NCI-H146 treated with DMSO at 0.1 percent for 48 hours (cell line): Measurements from ENCODE around the gene BCAT1.
"Not testable (repeated sequence)": the region's sequence is repeated elsewhere in the genome, so short reads cannot be mapped to it uniquely, and the experiment has no call there.

Source experiments
- DNase-seq: peaks from one replicate; lab custom pipeline; 2025; ENCODE audit not compliant: unreplicated experiment; lab: John Stamatoyannopoulos, UW

The BCAT1 gene

GRCh38 chr12:24928533-24929306 is 20.2 kb downstream of the BCAT1 start:
- not testable (repeated sequence) for DNase-seq

GRCh38 chr12:24928131-24928530 is 20.8 kb downstream of the BCAT1 start:
- no peak for DNase-seq

- not testable (repeated sequence) for DNase-seq
Observed at GRCh38 chr12:24926080-24926479, 22.8 kb downstream of the BCAT1 start.

GRCh38 chr12:24922090-24922489 is 26.8 kb downstream of the BCAT1 start:
- no peak for DNase-seq

- no peak for DNase-seq
Observed at GRCh38 chr12:24921251-24922038, 27.5 kb downstream of the BCAT1 start.

DNA sequence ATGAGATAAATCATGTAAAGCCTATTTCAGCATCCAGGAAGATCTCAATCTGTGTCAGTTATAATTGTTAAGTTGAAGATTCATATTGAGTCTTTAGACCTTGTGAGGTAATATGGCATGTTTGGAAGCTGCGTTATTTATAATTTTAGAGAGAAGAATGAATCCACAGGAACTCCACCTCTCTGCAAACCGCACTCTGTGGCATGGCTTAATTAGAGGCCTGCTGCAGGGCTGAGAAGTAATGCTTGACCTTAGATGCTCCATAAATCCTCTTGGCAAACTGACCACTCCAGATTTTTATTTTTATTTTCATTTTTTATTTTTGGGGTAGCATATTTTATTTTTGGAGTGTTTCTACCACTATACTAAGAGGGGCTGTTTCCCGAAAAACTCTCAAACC is 28.8 kb downstream of the BCAT1 start:
- DNase-seq = no peak

- DNase-seq = no peak
Observed at GRCh38 chr12:24919346-24920001, 29.4 kb downstream of the BCAT1 start.

DNA sequence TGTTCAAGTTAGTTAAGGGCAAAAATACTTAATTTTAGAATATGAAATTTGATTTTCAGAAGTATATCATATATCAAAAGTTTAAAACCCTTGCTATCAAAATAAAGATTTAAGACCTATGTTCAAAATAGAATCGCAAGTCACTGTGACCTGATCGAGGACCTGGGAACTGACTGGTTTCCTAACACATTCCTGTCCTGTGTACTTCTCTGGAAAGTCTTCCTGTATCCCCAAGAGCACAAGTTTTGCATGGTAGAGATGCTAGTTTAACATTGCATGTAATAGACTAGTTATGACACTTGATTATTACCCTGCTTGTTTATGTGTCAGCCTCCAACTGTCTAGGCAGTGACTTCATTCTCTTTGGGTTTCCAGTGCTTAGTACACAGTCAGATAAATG is 30.3 kb downstream of the BCAT1 start:
- DNase-seq = no peak

GRCh38 chr12:24915501-24915900 is 33.4 kb downstream of the BCAT1 start:
- no peak for DNase-seq

DNA sequence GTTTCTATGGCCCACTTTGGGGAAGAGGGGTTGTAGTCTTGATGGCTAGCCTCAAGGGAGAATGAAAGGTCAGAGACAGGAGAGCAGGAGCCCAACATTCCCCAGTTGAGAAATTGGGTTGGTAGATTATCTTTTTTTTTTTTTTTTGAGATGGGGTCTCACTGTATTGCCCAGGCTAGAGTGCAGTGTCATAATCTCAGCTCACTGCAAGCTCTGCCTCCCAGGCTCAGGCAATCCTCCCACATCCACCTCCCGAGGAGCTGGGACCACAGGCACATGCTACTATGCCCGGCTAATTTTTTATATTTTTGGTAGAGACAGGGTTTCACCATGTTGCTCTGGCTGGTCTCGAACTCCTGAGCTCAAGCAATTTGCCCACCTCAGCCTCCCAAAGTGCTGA is 34.9 kb downstream of the BCAT1 start:
- no peak for DNase-seq

GRCh38 chr12:24913130-24913529 is 35.8 kb downstream of the BCAT1 start:
- no peak for DNase-seq

DNA sequence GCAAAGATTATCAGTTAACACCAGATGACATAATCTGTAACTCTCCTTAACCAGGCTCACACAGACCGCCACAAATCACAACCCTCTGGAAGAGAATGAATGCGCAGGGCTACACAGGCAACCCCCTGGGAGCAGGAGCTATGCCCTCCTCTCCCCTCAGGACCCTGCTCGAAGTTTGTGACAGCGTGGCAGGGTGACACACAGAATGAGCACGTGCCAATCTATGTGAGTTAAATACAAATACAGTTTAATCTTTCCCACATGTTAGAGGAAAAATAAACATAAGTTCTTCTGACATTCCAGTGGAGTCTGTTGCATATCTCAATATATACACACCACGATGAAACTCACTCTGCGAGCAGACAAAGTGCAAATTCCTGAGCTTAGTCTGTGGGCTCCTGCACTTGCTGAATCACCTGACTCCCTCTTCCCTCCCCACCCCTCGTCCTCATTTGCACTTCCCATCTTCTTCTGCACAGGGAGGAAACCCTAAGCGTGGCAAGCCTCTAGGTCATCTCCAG is 37.6 kb downstream of the BCAT1 start:
- DNase-seq = no peak

- DNase-seq = not testable (repeated sequence)
Observed at GRCh38 chr12:24910192-24910591, 38.7 kb downstream of the BCAT1 start.

DNA sequence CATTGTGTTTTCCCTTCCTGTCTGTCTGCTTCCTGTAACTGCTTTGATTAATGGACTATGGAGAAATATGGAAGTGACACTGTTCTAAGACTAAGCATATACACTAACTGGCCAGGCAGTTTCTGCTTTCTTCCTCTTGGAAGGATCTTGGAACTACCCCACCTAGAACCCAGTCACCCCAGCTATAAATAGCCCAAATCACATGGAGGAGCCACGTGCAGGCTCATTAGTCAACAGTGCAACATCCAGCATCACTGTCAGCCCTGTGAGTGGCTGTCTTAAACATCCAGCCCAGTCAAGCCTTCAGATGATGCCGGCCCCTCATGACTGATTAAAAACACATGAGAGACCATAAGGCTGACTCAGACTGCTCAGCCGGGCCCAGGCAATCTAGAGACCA is 39.2 kb downstream of the BCAT1 start:
- DNase-seq = no peak

DNA sequence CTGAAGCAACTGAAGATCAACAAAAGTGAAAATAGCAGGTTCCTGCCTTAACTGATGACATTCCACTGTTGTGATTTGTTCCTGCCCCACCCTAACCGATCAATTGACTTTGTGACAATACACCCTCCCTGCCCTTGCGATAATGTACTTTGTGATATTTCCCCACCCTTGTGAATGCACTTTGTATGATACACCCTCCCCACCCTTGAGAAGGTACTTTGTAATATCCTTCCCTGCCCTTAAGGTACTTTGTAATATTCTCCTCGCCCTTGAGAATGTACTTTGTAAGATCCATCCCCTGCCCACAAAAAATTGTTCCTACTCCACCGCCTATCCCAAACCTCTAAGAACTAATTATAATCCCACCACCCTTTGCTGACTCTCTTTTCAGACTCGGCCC is 41.4 kb downstream of the BCAT1 start:
- DNase-seq = no peak

- DNase-seq = no peak
Observed at GRCh38 chr12:24906141-24906540, 42.8 kb downstream of the BCAT1 start.

GRCh38 chr12:24905431-24905830 is 43.5 kb downstream of the BCAT1 start:
- DNase-seq = no peak

GRCh38 chr12:24904871-24905270 is 44.0 kb downstream of the BCAT1 start:
- no peak for DNase-seq

GRCh38 chr12:24903329-24904088 is 45.4 kb downstream of the BCAT1 start:
- DNase-seq = no peak

GRCh38 chr12:24902511-24903328 is 46.2 kb downstream of the BCAT1 start:
- no peak for DNase-seq
